ENCODE results near the gene ATP13A2. TPM values are rescaled to one million over a fixed set of nuclear protein-coding genes. Genes with fewer than 3 reads are reported as not detected.

ATP13A2 gene
- total RNA-seq, 1 donor, result 40.2 TPM

GRCh38 chr1:17045634-17046333 lies 34.1 kb upstream of the ATP13A2 start:
- peak overlapping the region; percentile 47 for H3K4me3 ChIP-seq (ENCODE audit: low read depth, low read length)
- peak; percentile 77 for DNase-seq (ENCODE audit: low read depth)
- peak; percentile 86 for TF ChIP-seq CTCF (IDR thresholded peaks at IDR 0.05; ENCODE audit: insufficient read depth, low read depth, low read length)

GRCh38 chr1:17045150-17045549 lies 33.4 kb upstream of the ATP13A2 start:
- TF ChIP-seq CTCF (IDR thresholded peaks at IDR 0.05; ENCODE audit: insufficient read depth, low read depth, low read length), result no peak
- no peak for DNase-seq (ENCODE audit: low read depth)
- H3K4me3 ChIP-seq (ENCODE audit: low read depth, low read length), result no peak overlapping the region

- no peak for TF ChIP-seq CTCF (IDR thresholded peaks at IDR 0.05; ENCODE audit: insufficient read depth, low read depth, low read length)
- H3K4me3 ChIP-seq (ENCODE audit: low read depth, low read length), result no peak overlapping the region
- DNase-seq (ENCODE audit: low read depth), result no peak
These were observed 31.9 kb upstream of the ATP13A2 start for GRCh38 chr1:17043676-17044075.

- no peak for TF ChIP-seq CTCF (IDR thresholded peaks at IDR 0.05; ENCODE audit: insufficient read depth, low read depth, low read length)
- DNase-seq (ENCODE audit: low read depth), result no peak
- H3K4me3 ChIP-seq (ENCODE audit: low read depth, low read length), result no peak overlapping the region
These were observed 28.4 kb upstream of the ATP13A2 start for GRCh38 chr1:17040135-17040534.

GRCh38 chr1:17039522-17039921 lies 27.8 kb upstream of the ATP13A2 start:
- H3K4me3 ChIP-seq (ENCODE audit: low read depth, low read length), result no peak overlapping the region
- no peak for TF ChIP-seq CTCF (IDR thresholded peaks at IDR 0.05; ENCODE audit: insufficient read depth, low read depth, low read length)
- no peak for DNase-seq (ENCODE audit: low read depth)

GRCh38 chr1:17033481-17033880 lies 21.8 kb upstream of the ATP13A2 start:
- no peak overlapping the region for H3K4me3 ChIP-seq (ENCODE audit: low read depth, low read length)
- no peak for TF ChIP-seq CTCF (IDR thresholded peaks at IDR 0.05; ENCODE audit: insufficient read depth, low read depth, low read length)
- DNase-seq (ENCODE audit: low read depth), result no peak

- peak; percentile 31 for DNase-seq (ENCODE audit: low read depth)
These were observed 21.0 kb upstream of the ATP13A2 start for GRCh38 chr1:17032741-17033140.

More at GRCh38 chr1:17032741-17033140, 21.0 kb upstream of the ATP13A2 start:
- H3K4me3 ChIP-seq (ENCODE audit: low read depth, low read length), result no peak overlapping the region
- no peak for TF ChIP-seq CTCF (IDR thresholded peaks at IDR 0.05; ENCODE audit: insufficient read depth, low read depth, low read length)
